ENCODE measurements around the gene RUSF1.
"Not testable (repeated sequence)": the region's sequence is repeated elsewhere in the genome, so short reads cannot be mapped to it uniquely, and the experiment has no call there.

The RUSF1 gene

GRCh38 chr16:31528523-31529107 lies 20.4 kb upstream of the RUSF1 start:
- no peak for DNase-seq (ENCODE audit: low spot score)
- in situ Hi-C loops (cut with MboI; ENCODE audit: low pct_unique_long_range_greater_than_20kb, low sequenced_read_pairs, unreplicated experiment): no loop called here
- no peak for TF ChIP-seq CTCF (IDR thresholded peaks at IDR 0.05; ENCODE audit: extremely low read depth, insufficient read depth, missing control alignments)

- no peak for TF ChIP-seq CTCF (IDR thresholded peaks at IDR 0.05; ENCODE audit: extremely low read depth, insufficient read depth, missing control alignments)
- in situ Hi-C loops (cut with MboI; ENCODE audit: low pct_unique_long_range_greater_than_20kb, low sequenced_read_pairs, unreplicated experiment): no loop called here
- DNase-seq (ENCODE audit: low spot score): no peak
These were observed 19.6 kb upstream of the RUSF1 start, which contains the start of gene AHSP for GRCh38 chr16:31527734-31528274. TSS of gene AHSP (plus strand) at chr16:31527900. CDS start at chr16:31528140, 240 bp downstream.

- DNase-seq (ENCODE audit: low spot score): no peak
- in situ Hi-C loops (cut with MboI; ENCODE audit: low pct_unique_long_range_greater_than_20kb, low sequenced_read_pairs, unreplicated experiment): no loop called here
- TF ChIP-seq CTCF (IDR thresholded peaks at IDR 0.05; ENCODE audit: extremely low read depth, insufficient read depth, missing control alignments): no peak
These were observed 16.9 kb upstream of the RUSF1 start for GRCh38 chr16:31525113-31525512.

GRCh38 chr16:31523768-31524167 lies 15.6 kb upstream of the RUSF1 start:
- DNase-seq (ENCODE audit: low spot score): not testable (repeated sequence)
- in situ Hi-C loops (cut with MboI; ENCODE audit: low pct_unique_long_range_greater_than_20kb, low sequenced_read_pairs, unreplicated experiment): loop anchor here (25.0 kb wide), 1 partner anchor 189 kb away; a partner anchor contains a TSS

GRCh38 chr16:31522071-31522470 lies 13.9 kb upstream of the RUSF1 start:
- in situ Hi-C loops (cut with MboI; ENCODE audit: low pct_unique_long_range_greater_than_20kb, low sequenced_read_pairs, unreplicated experiment): loop anchor here (25.0 kb wide), 1 partner anchor 190 kb away; a partner anchor contains a TSS
- DNase-seq (ENCODE audit: low spot score): no peak
- TF ChIP-seq CTCF (IDR thresholded peaks at IDR 0.05; ENCODE audit: extremely low read depth, insufficient read depth, missing control alignments): no peak

GRCh38 chr16:31521368-31521767 lies 13.2 kb upstream of the RUSF1 start:
- DNase-seq (ENCODE audit: low spot score): no peak
- TF ChIP-seq CTCF (IDR thresholded peaks at IDR 0.05; ENCODE audit: extremely low read depth, insufficient read depth, missing control alignments): no peak
- in situ Hi-C loops (cut with MboI; ENCODE audit: low pct_unique_long_range_greater_than_20kb, low sequenced_read_pairs, unreplicated experiment): loop anchor here (25.0 kb wide), 1 partner anchor 191 kb away; a partner anchor contains a TSS

- no peak for TF ChIP-seq CTCF (IDR thresholded peaks at IDR 0.05; ENCODE audit: extremely low read depth, insufficient read depth, missing control alignments)
- in situ Hi-C loops (cut with MboI; ENCODE audit: low pct_unique_long_range_greater_than_20kb, low sequenced_read_pairs, unreplicated experiment): loop anchor here (25.0 kb wide), 1 partner anchor 192 kb away; a partner anchor contains a TSS
- DNase-seq (ENCODE audit: low spot score): no peak
These were observed 11.7 kb upstream of the RUSF1 start for GRCh38 chr16:31519759-31520431.
